HS-5 (cell line): ENCODE measurements around the gene FOXP3.

Source experiments
- DNase-seq: peaks from one replicate; pipeline ENCODE4 v3.0.0-alpha.2; 2012; ENCODE audit warnings: low read depth

FOXP3 gene

DNA sequence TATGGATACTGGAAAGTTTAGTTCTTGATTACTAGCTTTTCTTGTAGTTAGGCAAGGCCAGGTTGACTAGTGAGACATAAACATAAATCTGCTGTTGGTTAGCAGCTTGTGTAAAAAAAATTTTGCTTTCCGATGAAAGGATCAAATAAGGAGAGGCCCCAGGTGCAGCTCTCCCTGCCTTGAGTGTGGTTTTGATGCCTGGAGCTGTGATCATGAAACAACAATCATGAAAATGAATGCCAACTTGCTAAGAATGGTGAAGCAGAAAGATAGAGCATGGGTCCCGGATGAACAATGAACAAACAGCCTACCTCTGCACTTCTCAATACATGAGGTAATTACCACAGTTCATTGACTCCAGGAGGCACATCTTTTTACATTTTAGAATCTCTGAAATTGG lies 50.1 kb downstream of the FOXP3 start:
- DNase-seq = no peak

- DNase-seq = no peak
Observed at GRCh38 chrX:49212861-49213260, 51.6 kb downstream of the FOXP3 start.

GRCh38 chrX:49212209-49212608 lies 52.3 kb downstream of the FOXP3 start:
- DNase-seq = no peak

- no peak for DNase-seq
Observed at GRCh38 chrX:49211074-49211473, 53.4 kb downstream of the FOXP3 start.

GRCh38 chrX:49210406-49210805 lies 54.1 kb downstream of the FOXP3 start:
- DNase-seq = no peak

DNA sequence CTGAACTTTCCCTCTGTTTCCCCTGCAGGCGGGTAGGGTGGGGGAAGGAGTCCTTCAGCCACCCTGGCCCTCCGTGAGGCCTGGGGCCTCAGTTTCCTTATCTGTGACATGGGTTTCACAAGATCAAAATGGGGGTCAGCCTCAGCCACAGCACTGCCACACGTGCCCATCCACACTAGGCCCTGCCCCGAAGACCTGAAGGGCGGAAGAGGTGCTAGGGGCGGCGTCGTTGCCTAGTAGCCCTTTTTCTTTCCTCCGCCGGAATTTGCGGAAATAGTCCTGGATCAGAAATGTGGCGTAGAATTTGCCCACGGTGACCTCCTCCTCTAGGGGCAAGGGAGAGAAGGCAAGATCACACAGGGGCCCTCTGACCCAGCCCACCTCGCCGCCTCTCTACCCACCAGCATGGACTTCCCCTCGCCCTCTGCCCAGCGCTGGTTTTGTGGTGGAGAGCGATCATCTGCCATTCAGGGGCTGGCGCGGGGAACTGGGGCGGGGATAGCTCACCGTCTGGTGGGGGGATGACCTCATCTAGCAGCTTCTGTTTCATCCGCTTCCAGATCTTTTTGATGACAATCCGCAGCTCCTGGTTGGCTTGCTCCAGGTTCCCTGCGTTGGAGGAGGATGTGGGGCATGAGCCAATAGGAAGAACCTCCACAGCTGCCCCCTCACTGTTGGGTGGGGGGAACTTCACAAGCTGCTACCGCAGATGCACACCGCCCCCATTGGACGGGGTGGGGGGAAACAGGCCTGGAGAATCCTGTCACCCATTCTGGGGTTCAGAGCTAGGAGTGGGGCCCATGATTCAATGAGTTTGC lies 54.9 kb downstream of the FOXP3 start:
- DNase-seq = no peak

- no peak for DNase-seq
Observed at GRCh38 chrX:49208399-49208798, 56.1 kb downstream of the FOXP3 start.

GRCh38 chrX:49206543-49206942 lies 58.0 kb downstream of the FOXP3 start:
- no peak for DNase-seq

GRCh38 chrX:49205443-49205842 lies 59.1 kb downstream of the FOXP3 start:
- no peak for DNase-seq

GRCh38 chrX:49204709-49205108 lies 59.8 kb downstream of the FOXP3 start:
- no peak for DNase-seq

DNA sequence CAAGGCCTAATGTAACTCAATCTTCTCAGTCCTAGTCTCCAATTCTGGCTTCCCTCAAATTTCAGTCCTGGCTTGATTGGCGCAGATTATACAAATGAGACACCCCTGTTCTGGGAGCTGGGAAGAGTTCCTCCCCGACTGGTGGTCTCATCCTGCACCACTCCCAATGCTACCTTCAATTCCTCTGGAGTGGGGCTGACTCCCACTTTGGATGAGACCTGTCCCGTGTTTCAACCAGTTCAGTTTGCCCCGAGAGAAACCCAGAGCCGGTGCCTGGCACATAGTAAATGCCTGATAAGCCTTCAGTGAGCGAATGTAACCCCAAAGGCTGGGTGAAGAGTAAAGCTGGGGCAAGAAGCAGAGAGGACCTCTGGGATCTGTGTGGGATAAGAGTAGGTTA lies 60.5 kb downstream of the FOXP3 start:
- DNase-seq = no peak

- no peak for DNase-seq
Observed at GRCh38 chrX:49203536-49203935, 61.0 kb downstream of the FOXP3 start.

- no peak for DNase-seq
Observed at GRCh38 chrX:49202022-49202421, 62.5 kb downstream of the FOXP3 start.
